Left lobe of liver (tissue), 2 donors: Measurements from ENCODE around the gene MRO. TPM values are rescaled to one million over a fixed set of nuclear protein-coding genes. Genes with fewer than 3 reads are reported as not detected.
"Not testable (repeated sequence)": the region's sequence is repeated elsewhere in the genome, so short reads cannot be mapped to it uniquely, and the experiment has no call there.

Experiments
- ATAC-seq: fragments of 200-7000 bp; cut with Tn5 transposase; one replicate; pipeline ENCODE4 v1.9.1; 2020; ENCODE audit warnings: mild to moderate bottlenecking, moderate library complexity
- DNase-seq: peaks from one replicate; pipeline ENCODE4 v3.0.0-alpha.2; 2020; ENCODE audit warnings: low spot score
- total RNA-seq: library from RNA; stranded (reverse); gene quantifications from one replicate; pipeline ENCODE4 v1.2.1, GENCODE V29; 2021
- donor health status: DM: no; HTN: no; CAD: no; lungs with moderate emphysema.
- donor health status: DM: no; HTN: yes; CAD: no.

Gene MRO
- 12.0 TPM for total RNA-seq

DNA sequence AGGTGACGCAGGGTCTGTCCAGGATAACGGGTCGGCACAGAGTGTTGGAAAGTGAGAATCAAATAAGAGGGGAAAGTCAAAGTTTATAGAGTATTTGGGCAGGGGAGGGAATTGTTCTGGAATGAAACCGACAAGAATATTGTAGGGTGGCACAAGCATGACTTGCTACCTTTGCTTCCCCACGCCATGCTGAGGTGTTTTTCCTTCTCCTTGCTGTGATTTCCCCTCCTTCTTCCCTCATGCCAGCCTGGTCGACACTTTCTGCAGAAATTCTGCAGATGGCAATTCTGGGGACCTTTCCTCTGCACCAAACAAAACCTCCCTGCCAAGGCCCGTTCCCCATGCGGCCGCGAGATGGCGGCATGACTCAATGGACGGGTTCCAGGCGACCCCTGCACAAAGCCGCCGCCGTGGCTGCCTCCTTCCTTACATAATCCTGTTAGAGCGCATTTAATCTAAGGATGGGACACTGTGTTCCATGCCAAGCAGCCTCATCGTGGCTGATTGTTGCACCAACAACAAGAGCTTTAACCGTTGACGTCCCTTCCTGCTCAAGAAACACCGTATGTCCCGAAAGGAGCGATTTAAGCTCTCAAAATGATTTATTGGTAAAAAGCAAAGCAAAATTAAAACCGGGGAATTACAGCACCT, at the start of gene MRO:
MRO (minus strand) TSS at position 289 of the 651 bp plus-strand sequence. CDS start 10,616 bp downstream, outside the sequence.
- peak; percentile 92 for DNase-seq
- ATAC-seq = peak; percentile 91

- ATAC-seq = no peak
- no peak for DNase-seq
Observed at GRCh38 chr18:50869150-50869549, 49.3 kb upstream of the MRO start.

GRCh38 chr18:50866765-50867164, 46.9 kb upstream of the MRO start:
- ATAC-seq (peak; percentile 91), DNase-seq (no peak)

- DNase-seq = no peak
- peak; percentile 73 for ATAC-seq
Observed at GRCh38 chr18:50863840-50864375, 44.1 kb upstream of the MRO start.

DNA sequence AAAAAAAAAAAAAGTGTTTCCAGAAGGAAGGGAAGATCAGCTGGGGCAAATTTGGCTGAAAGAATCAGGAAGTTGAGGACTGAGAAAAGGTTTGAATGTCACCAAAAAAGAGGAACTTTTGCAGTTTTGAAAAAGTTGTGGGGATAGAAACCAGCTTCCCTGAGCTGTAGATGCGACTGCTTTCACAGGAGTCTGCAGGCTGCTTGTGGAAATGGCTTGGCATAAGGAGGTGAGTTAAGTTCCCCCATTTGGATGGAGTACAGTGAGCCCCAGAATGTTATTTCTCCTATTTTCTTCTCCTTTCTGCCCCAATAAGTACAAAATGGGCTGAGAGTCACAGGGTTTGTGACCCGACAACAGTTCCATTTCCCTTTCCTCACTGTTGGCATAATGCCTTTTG, 42.6 kb upstream of the MRO start:
- DNase-seq (no peak), ATAC-seq (peak; percentile 27)

DNA sequence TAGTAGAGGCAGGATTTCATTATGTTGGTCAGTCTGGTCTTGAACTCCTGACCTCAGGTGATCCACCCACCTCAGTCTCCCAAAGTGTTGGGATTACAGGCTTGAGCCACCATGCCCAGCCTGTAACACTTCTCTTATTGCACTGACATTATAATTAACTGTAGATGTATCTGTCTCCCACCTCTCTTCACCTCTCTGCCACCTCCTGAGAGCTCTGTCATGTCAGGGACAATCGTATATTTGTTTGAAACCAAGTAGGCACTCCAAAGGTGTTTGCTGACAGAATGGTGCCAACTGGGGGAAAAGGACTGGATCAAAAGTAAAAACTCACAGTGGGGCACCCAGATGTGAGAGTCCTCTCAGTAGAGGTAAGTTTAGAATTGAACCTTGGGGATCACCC, 41.8 kb upstream of the MRO start:
- ATAC-seq (no peak), DNase-seq (no peak)

DNA sequence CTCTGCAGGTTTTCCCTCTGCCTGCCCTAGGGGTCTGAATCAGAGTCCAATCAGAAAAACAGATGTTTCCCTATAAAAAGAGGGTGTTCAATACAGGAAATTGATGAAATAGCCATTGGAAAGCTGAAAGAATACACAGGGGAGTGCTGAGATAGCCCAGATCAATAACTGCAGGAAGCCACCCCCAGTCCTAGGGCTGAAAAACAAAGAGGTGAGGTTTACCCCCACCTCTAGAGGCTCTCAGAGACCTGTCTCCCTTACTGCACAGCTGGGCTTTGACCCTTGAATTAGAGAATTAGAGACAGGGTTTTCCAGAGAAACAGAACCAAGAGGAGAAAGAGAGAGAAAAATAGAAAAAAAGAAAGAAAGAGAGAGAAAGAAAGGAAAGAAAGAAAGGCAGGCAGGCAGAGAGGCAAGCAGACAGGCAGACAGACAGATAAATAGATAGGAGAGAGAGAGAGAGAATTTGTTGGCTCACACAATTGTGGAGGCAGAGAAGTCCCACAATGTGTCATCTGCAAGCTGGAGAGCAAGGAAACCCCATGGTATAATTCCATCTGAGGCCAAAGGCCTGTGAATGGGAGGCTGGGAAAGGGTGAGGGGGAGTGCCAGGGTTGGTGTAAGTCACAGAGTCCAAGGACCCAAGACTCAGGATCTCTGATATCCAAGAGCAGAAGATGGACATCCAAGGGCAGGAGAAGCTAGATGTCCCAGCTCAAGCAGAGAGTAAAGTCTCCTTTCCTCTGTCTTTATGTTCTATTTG, 40.2 kb upstream of the MRO start:
- no peak for DNase-seq
- ATAC-seq = no peak

DNA sequence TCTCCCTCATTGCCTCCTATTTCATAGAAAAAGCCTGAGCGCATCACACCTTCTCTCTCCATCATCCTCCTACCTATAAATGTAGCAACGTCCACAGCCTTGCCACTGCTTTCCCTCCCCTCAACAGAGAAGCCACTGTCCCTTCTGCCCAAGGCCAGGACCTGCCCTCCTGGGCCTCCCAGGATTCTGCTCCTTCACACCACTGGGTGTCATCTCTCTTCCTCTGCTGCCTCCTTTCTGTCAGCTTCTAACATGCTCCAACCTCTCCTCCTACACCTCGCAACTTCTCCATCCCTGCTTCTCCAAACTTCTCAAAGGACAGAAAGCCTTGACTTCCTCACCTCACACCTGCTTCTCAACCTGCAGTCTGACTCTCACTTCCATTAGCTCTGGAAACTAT, 37.9 kb upstream of the MRO start:
- ATAC-seq = no peak
- no peak for DNase-seq

DNA sequence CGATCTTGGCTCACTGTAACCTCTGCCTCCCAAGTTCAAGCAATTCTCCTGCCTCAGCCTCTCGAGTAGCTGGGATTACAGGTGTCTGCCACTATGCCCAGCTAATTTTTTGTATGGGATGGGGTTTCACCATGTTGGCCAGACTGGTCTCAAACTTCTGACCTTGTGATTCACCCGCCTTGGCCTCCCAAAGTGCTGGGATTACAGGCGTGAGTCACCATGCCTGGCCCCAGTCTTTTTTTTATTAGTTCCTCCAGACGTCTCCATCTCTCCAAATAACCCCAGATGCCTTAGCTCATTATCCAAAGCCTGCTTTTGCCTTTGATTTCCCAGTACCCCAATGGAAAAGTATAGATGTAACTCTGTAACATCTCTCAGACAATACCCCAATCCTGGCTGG, 37.4 kb upstream of the MRO start:
- not testable (repeated sequence) for DNase-seq, ATAC-seq

DNA sequence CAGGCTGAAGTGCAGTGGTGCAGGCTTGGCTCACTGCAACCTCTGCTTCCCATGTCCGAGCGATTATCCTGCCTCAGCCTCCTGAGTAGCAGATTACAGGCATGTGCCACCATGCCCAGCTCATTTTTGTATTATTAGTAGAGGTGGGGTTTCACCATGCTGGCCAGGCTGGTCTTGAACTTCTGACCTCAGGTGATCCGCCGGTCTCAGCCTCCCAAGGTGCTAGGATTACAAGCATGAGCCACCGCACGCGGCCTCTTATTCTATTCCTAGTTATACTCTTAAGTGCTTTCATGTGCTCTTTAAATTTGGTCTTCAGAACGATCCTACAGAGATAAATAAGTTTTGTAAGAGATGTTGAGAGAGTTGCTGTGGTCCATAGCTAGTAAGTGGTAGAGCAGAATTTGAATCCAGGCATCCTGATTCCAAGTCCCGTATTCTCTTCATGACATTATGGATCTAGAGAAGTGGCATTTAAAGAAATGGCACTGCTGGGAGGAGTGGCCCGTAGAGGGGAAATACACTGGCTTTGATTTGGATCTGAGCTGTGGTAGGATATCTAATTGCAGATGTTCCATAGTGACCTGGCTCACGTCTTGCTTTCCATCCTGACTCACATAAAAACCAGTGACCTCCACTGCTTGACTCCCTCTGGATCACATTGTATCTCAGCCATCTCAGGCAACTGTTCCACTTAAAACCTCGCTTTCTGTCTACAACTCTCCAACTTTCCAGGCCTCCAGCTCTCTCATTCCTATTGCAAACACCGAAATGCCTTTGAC, 36.4 kb upstream of the MRO start:
- ATAC-seq (no peak), DNase-seq (no peak)

DNA sequence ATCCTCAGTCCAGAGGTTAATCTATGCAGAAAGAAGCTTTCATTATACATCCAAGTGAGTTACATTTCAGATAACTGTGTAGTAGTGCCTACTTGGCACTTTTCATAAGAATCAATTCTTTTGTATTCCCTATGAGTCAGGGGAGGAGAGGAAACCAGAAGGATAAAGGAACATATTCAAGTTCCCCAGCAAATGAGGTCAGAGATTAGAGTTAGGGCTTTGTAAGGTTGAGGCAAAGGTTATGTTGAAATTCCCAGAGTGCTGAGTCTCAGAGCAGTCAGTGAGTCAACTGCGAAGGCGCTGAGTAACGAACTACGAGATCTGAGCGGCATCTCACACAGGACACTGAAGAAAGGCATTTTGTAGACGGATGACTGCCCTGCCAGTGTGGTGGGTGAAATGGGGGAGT, 34.1 kb upstream of the MRO start:
- ATAC-seq = peak; percentile 86
- DNase-seq = no peak

GRCh38 chr18:50850307-50851065, 30.7 kb upstream of the MRO start:
- ATAC-seq (no peak), DNase-seq (no peak)

DNA sequence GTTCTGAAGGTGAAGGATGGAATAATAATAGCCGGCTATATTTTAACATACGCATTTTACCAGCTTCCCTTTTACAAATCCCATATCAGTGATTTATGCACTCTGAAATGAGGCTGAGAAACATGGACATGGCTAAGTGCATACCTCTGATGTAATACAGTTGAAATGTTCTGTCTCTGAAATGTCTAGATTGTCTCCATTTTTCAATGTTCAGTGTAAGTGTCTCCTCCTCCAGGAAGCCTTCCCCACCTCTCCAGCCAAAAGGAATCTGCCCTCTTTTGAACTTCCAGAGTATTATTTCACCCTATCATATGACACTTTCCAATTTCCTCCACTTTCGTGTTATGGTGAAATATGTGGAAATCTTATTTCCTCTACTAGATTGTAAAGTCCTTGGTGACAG, 29.6 kb upstream of the MRO start:
- ATAC-seq (no peak), DNase-seq (no peak)

DNA sequence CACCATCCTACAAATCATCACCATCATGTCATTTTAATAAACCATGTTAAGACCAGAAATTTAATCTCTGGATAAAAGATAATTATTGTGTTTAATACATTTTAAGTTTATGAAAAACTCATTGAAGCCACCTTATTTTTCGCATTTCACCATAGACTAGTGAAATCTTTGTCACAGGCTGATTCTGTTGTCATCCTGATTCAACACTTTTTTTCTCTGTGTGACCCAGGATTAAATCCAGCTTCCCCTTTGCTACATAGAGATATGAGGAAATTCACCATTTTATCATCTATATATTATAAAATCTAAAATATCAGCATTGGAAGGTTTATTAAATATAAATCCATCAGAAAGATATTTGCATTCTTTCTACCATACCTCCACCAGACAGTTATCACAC, 29.2 kb upstream of the MRO start:
- DNase-seq (no peak), ATAC-seq (no peak)

- no peak for DNase-seq
- peak; percentile 14 for ATAC-seq
Observed at GRCh38 chr18:50848061-50848551, 28.3 kb upstream of the MRO start.

DNA sequence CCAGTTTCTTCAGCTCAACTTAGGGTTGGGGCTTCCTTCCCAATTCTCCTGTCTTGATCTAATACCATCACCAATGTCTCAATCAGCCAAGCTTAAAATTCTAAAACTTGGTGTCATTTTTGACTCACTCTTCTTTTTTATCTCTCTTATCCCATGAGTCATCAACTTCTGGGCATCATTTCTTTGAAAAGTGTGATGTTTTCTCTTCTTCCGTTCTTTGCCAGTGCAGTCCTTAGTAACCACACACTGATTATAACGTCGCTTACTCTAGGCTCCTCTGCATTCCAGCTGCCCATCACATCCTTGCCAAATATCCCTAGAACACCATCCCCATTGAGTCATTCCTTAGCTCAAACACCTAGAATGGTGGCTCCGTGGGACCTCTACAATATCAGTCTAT, 27.4 kb upstream of the MRO start:
- DNase-seq = no peak
- ATAC-seq = no peak

- ATAC-seq = no peak
Observed at GRCh38 chr18:50844960-50845359, 25.1 kb upstream of the MRO start.

GRCh38 chr18:50844554-50844953, 24.7 kb upstream of the MRO start:
- ATAC-seq (no peak), DNase-seq (no peak)

More at GRCh38 chr18:50844960-50845359, 25.1 kb upstream of the MRO start:
- DNase-seq = no peak

- DNase-seq (no peak), ATAC-seq (no peak)
Observed at GRCh38 chr18:50842846-50843245, 23.0 kb upstream of the MRO start.

- ATAC-seq (peak; percentile 76), DNase-seq (no peak)
Observed at GRCh38 chr18:50839996-50840395, 20.2 kb upstream of the MRO start.

DNA sequence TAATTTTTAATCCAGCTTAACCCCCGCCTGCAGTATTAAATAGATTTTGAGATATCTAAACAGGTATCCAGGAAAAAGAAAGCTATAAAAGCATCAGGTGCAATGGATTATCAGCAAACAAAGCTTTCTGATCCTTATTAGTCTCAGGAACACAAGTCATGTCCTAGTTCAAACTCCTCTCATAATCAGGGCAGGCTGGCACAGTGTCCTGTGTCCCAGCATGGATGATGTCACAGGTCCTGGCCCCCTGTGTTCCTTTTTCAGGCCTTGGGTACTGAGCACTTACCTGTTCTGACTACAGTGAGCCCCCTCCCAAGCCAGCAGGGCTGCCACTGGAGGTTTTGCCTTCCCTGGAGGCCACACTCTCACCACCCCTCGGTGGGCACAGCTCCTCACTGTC, 19.5 kb upstream of the MRO start:
- DNase-seq (no peak), ATAC-seq (no peak)
